Vagina (tissue), 2 donors: Measurements from ENCODE around the gene KCTD1. TPM values are rescaled to one million over a fixed set of nuclear protein-coding genes. Genes with fewer than 3 reads are reported as not detected.

Source experiments
- DNase-seq, 2 donors: peaks; one replicate each; pipeline ENCODE4 v3.0.0-alpha.2; 2017; ENCODE audit errors: extremely low spot score in 2 of 2
- H3K27ac ChIP-seq: fragments of 200-600 bp; sonication (generic); one replicate; pipeline ENCODE4 v1.5.1; 2019
- H3K27me3 ChIP-seq: fragments of 200-600 bp; sonication (generic); one replicate; pipeline ENCODE4 v1.5.1; 2019
- H3K36me3 ChIP-seq, 2 donors: fragments of 200-600 bp; sonication (generic); one replicate each; pipeline ENCODE4 v1.5.1; 2017 to 2019
- H3K4me1 ChIP-seq: fragments of 200-600 bp; sonication (generic); one replicate; pipeline ENCODE4 v1.5.1; 2019
- H3K4me3 ChIP-seq, 2 donors: fragments of 200-600 bp; sonication (generic); 1 replicate in 1 of 2; 2 replicates in 1 of 2; pipeline ENCODE4 v1.5.1; 2016 to 2019
- H3K9me3 ChIP-seq: fragments of 200-600 bp; sonication (generic); one replicate; pipeline ENCODE4 v1.5.1; 2019
- POLR2A ChIP-seq, 2 donors: fragments of 450-650 bp; IDR thresholded peaks; one replicate each; pipeline ENCODE4 v1.6.1; 2017; ENCODE audit warnings: antibody characterized with exemption in 2 of 2, mild to moderate bottlenecking in 2 of 2, moderate library complexity in 2 of 2
- POLR2AphosphoS5 ChIP-seq, 2 donors: sonication (generic); formaldehyde crosslinking; IDR thresholded peaks; one replicate each; pipeline ENCODE4 v1.9.0; 2017; ENCODE audit warnings: antibody characterized with exemption in 2 of 2, mild to moderate bottlenecking in 2 of 2, low read depth in 1 of 2; ENCODE audit not compliant: insufficient read depth in 1 of 2
- intact Hi-C: fragments of 100-400 bp; cut with DNase I; formaldehyde crosslinking; loops from one replicate; pipeline ENCODE4 v1.15.1; 2023
- total RNA-seq: library from RNA; depleted of rRNA; stranded (reverse); fragments of >200 nt; gene quantifications from one replicate; pipeline ENCODE4 v1.2.3, GENCODE V29; 2016
- TF ChIP-seq, protein P1 (sequence below), 3 experiments: fragments of 450-650 bp in 2 of 3; fragments of 200-600 bp in 1 of 3; sonication (generic) in 1 of 3; IDR thresholded peaks; one replicate each; pipeline ENCODE4 v1.5.1; 2017 to 2019; ENCODE audit warnings: antibody characterized with exemption in 3 of 3, mild to moderate bottlenecking in 2 of 3, moderate library complexity in 2 of 3

The KCTD1 gene
- total RNA-seq, 1 donor from 2014 or later = 46.9 TPM

DNA sequence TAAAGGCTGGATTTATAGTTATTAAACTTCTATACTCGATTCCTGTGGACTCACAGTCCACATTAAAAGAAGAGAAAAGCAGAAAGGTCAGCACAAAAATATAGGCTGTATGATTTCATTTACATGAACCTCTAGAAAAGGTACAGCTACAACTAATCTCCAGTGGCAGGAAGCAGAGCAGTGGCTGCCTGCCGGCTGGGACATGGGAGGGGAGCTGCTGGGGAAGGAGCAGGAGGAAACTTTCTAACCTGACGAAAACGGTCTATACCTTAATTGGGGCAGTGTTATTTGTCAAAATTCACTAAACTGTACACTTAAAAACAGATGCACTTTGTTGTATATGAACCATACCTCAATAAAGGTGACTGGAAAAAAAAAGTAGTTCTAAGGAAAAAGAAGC lies 26.7 kb downstream of the KCTD1 start:
- intact Hi-C loops = no loop called here
- Histone ChIP-seq H3K27me3 (no peaks in the 10 kb centered on the region), H3K4me1 (peaks cover 4% of the 10 kb centered on the region), H3K9me3 (no peaks in the 10 kb centered on the region), H3K27ac (no peak overlapping the region), H3K4me3 (no peak overlapping the region), H3K36me3 (no peaks in the 10 kb centered on the region)
- DNase-seq = no peak
- TF ChIP-seq, protein P1, sequence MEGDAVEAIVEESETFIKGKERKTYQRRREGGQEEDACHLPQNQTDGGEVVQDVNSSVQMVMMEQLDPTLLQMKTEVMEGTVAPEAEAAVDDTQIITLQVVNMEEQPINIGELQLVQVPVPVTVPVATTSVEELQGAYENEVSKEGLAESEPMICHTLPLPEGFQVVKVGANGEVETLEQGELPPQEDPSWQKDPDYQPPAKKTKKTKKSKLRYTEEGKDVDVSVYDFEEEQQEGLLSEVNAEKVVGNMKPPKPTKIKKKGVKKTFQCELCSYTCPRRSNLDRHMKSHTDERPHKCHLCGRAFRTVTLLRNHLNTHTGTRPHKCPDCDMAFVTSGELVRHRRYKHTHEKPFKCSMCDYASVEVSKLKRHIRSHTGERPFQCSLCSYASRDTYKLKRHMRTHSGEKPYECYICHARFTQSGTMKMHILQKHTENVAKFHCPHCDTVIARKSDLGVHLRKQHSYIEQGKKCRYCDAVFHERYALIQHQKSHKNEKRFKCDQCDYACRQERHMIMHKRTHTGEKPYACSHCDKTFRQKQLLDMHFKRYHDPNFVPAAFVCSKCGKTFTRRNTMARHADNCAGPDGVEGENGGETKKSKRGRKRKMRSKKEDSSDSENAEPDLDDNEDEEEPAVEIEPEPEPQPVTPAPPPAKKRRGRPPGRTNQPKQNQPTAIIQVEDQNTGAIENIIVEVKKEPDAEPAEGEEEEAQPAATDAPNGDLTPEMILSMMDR (IDR thresholded peaks at IDR 0.05) = no peak
- no peak for TF ChIP-seq POLR2AphosphoS5 (IDR thresholded peaks at IDR 0.05; ENCODE audit: insufficient read depth in 1 of 2, low read depth in 1 of 2)
- no peak for TF ChIP-seq POLR2A (IDR thresholded peaks at IDR 0.05)

GRCh38 chr18:26520974-26521373 lies 27.4 kb downstream of the KCTD1 start:
- no peaks in the 10 kb centered on the region for H3K36me3 ChIP-seq
- no peaks in the 10 kb centered on the region for H3K9me3 ChIP-seq
- intact Hi-C loops = no loop called here
- H3K4me1 ChIP-seq = no peaks in the 10 kb centered on the region
- TF ChIP-seq POLR2AphosphoS5 (IDR thresholded peaks at IDR 0.05; ENCODE audit: insufficient read depth in 1 of 2, low read depth in 1 of 2) = no peak
- TF ChIP-seq, protein P1 (IDR thresholded peaks at IDR 0.05) = no peak
- no peak for TF ChIP-seq POLR2A (IDR thresholded peaks at IDR 0.05)
- H3K27ac ChIP-seq = no peak overlapping the region
- no peak overlapping the region for H3K4me3 ChIP-seq
- no peak for DNase-seq
- H3K27me3 ChIP-seq = no peaks in the 10 kb centered on the region

DNA sequence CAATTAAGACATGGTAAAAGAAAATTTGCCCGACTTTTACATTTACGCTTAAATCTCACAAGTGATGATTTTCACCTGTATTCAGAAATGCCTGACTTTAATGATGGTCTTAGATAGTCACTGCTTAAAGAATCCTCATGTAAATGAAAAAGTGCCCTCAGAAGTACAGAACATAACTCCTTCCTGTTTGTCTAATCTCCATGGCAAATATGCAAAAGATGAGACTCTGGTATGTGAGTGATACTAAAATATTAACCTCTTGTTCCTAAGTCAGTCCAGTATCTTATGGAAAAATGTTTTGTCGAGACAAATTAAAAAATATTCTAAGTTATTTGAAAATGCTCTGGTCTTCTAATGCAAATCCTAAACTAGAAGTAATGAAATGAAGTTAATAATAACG lies 29.2 kb downstream of the KCTD1 start:
- intact Hi-C loops = no loop called here
- H3K4me3 ChIP-seq = no peak overlapping the region
- peaks cover 8% of the 10 kb centered on the region for H3K4me1 ChIP-seq

DNA sequence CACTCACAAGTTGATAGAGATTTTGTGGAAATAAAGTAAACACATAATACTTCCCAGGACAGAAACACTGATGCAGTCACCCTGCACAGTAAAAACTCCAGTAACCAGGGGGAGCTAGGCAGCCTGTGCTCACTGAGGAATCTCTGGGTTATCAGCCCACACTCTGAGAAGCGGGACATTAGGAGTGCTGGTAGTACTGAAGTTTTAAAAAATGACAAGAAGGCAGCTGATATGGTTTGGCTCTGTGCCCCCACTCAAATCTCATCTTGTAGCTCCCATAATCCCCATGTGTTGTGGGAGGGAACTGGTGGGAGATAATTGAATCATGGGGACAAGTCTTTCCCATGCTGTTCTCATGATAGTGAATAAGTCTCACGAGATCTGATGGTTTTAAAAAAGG lies 31.4 kb downstream of the KCTD1 start:
- Histone ChIP-seq H3K4me1 (peaks cover 16% of the 10 kb centered on the region), H3K27ac (no peak overlapping the region), H3K4me3 (no peak overlapping the region), H3K27me3 (no peaks in the 10 kb centered on the region), H3K9me3 (no peaks in the 10 kb centered on the region), H3K36me3 (no peaks in the 10 kb centered on the region)
- TF ChIP-seq POLR2A (IDR thresholded peaks at IDR 0.05) (no peak), POLR2AphosphoS5 (IDR thresholded peaks at IDR 0.05; ENCODE audit: insufficient read depth in 1 of 2, low read depth in 1 of 2) (no peak)
- TF ChIP-seq, protein P1 (IDR thresholded peaks at IDR 0.05) = no peak
- no peak for DNase-seq
- intact Hi-C loops = no loop called here

More for the DNA sequence above, 29.2 kb downstream of the KCTD1 start:
- Histone ChIP-seq H3K27ac (no peak overlapping the region), H3K27me3 (no peaks in the 10 kb centered on the region), H3K36me3 (no peaks in the 10 kb centered on the region), H3K9me3 (no peaks in the 10 kb centered on the region)
- TF ChIP-seq POLR2A (IDR thresholded peaks at IDR 0.05) (no peak), POLR2AphosphoS5 (IDR thresholded peaks at IDR 0.05; ENCODE audit: insufficient read depth in 1 of 2, low read depth in 1 of 2) (no peak)
- TF ChIP-seq, protein P1 (IDR thresholded peaks at IDR 0.05) = no peak
- no peak for DNase-seq

DNA sequence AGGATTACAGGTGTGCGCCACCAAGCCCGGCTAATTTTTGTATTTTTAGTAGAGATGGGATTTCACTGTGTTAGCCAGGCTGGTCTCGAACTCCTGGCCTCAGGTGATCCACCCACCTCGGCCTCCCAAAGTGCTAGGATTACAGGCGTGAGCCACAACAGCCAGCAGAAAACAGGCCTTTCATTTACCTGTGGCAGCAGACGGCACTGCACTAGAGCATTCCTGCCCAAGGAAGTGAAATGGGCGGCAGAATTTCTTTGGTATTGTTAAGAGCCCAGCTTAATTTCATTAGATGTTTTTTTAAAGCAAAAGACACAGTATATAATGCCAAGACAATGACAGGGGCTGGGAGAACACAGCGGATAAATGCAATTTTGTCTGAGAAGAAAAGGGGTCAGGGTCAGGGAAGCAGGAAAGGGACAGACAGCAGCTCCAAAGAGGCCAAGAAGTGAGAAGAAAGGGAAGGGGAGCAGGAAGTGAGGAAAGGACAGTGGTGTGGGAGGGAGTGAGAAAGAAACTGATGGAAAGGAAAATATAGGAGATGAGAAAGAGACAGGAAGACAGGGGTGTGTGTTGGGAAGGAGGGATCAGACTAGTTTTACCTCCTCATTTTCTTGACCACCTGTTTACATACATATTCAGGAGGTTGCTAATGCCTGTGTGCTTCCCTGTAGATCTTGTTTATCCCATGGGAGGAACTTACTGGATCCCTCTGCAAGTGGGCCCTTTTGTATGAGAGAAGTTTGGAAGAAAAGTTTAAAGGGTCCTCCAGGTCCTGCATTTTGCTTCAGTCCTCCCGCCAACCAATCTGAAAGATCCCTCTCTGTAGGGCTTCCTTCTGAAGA lies 32.5 kb downstream of the KCTD1 start:
- intact Hi-C loops = no loop called here
- no peak for TF ChIP-seq POLR2A (IDR thresholded peaks at IDR 0.05)
- TF ChIP-seq POLR2AphosphoS5 (IDR thresholded peaks at IDR 0.05; ENCODE audit: insufficient read depth in 1 of 2, low read depth in 1 of 2) = no peak
- TF ChIP-seq, protein P1 (IDR thresholded peaks at IDR 0.05) = no peak
- Histone ChIP-seq H3K36me3 (no peaks in the 10 kb centered on the region), H3K27ac (no peak overlapping the region), H3K4me3 (no peak overlapping the region), H3K9me3 (no peaks in the 10 kb centered on the region), H3K4me1 (peaks cover 26% of the 10 kb centered on the region), H3K27me3 (no peaks in the 10 kb centered on the region)
- DNase-seq = no peak
